GM12878 (cell line): ENCODE measurements around the gene CARF. TPM values are rescaled to one million over a fixed set of nuclear protein-coding genes. Genes with fewer than 3 reads are reported as not detected.

Source experiments
- ATAC-seq: fragments of 200-7000 bp; cut with Tn5 transposase; 3 replicates; pipeline ENCODE4 v1.9.1; 2020; ENCODE audit warnings: mild to moderate bottlenecking, moderate library complexity
- BruUV-seq: library from RNA; stranded (reverse); fragments of 400-500 nt; replicated peaks from 2 replicates; lab custom pipeline; 2021; lab: Mats Ljungman, UMichigan
- CTCF ChIA-PET: fragments of 300-600 bp; sonication (Branson Sonifier 250); formaldehyde crosslinking; extraction: SDS; loops from one replicate; lab custom pipeline; 2021; ENCODE audit warnings: inconsistent platforms; lab: Yijun Ruan, JAX
- POLR2A ChIA-PET: fragments of 350-600 bp; formaldehyde crosslinking; extraction: SDS; loops from one replicate; lab custom pipeline; 2021; ENCODE audit warnings: inconsistent platforms; lab: Charles Lee
- RAD21 ChIA-PET: fragments of 300-600 bp; sonication (Branson Sonifier 250); formaldehyde crosslinking; loops from one replicate; lab custom pipeline; 2023; ENCODE audit warnings: antibody characterized with exemption; ENCODE audit not compliant: unreplicated experiment; lab: Charles Lee
- SMC1A ChIA-PET: fragments of 300-600 bp; sonication (Branson Sonifier 250); formaldehyde crosslinking; loops from one replicate; lab custom pipeline; 2023; ENCODE audit not compliant: unreplicated experiment, uncharacterized antibody; lab: Charles Lee
- DNase-seq: peaks from one replicate; pipeline ENCODE4 v3.0.0-alpha.2; 2011; ENCODE audit warnings: low read depth, low spot score
- FAIRE-seq: peaks from 3 replicates; lab custom pipeline; 2011; peaks lifted over from hg19 to GRCh38; lab: Jason Lieb, UNC
- H2AFZ ChIP-seq: 2 replicates; pipeline ENCODE4 v1.6.0; 2011; ENCODE audit warnings: low read depth, low read length, control low read depth; ENCODE audit not compliant: control insufficient read depth
- H3K27ac ChIP-seq: 2 replicates; pipeline ENCODE4 v1.5.1; 2011; ENCODE audit warnings: control low read depth; ENCODE audit not compliant: control insufficient read depth, insufficient read depth
- H3K27me3 ChIP-seq, 2 experiments: replicated peaks in 1 of 2; 2 replicates each; pipeline versions ENCODE4 v1.6.0 to v1.6.1; 2011; ENCODE audit warnings: low read length in 1 of 2; ENCODE audit not compliant: control insufficient read depth in 2 of 2, insufficient read depth in 2 of 2
- H3K36me3 ChIP-seq, 2 experiments: 2 replicates each; pipeline ENCODE4 v1.5.1; 2011; ENCODE audit warnings: low read length in 1 of 2; ENCODE audit not compliant: control insufficient read depth in 2 of 2, insufficient read depth in 2 of 2
- H3K4me1 ChIP-seq: 2 replicates; pipeline ENCODE4 v1.6.1; 2011; ENCODE audit warnings: mild to moderate bottlenecking, low read length, moderate library complexity, mixed read lengths; ENCODE audit not compliant: control insufficient read depth, insufficient read depth
- H3K4me2 ChIP-seq: 2 replicates; pipeline ENCODE4 v1.6.0; 2011; ENCODE audit warnings: control low read depth; ENCODE audit not compliant: control insufficient read depth, insufficient read depth
- H3K4me3 ChIP-seq: fragments of 200-600 bp; sonication (generic); 2 replicates; pipeline ENCODE4 v1.5.1; 2016
- H3K79me2 ChIP-seq: 2 replicates; pipeline ENCODE4 v1.6.0; 2011; ENCODE audit warnings: low read length; ENCODE audit not compliant: control insufficient read depth, insufficient read depth
- H3K9ac ChIP-seq: 2 replicates; pipeline ENCODE4 v1.8.0; 2011; ENCODE audit warnings: low read length, control low read depth, mixed read lengths; ENCODE audit not compliant: control insufficient read depth, insufficient read depth
- H3K9me3 ChIP-seq: replicated peaks from 3 replicates; pipeline ENCODE4 v1.5.1; 2011; ENCODE audit warnings: mild to moderate bottlenecking, low read length; ENCODE audit not compliant: control insufficient read depth, insufficient read depth
- H4K20me1 ChIP-seq: 2 replicates; pipeline ENCODE4 v1.6.0; 2011; ENCODE audit not compliant: control insufficient read depth, insufficient read depth
- CHD1 ChIP-seq: IDR thresholded peaks from 2 replicates; pipeline ENCODE4 v1.6.1; 2012; ENCODE audit warnings: low read depth, low read length, improper control_type of control experiment
- E4F1 ChIP-seq: fragments of 450-650 bp; IDR thresholded peaks from 2 replicates; pipeline ENCODE4 v1.6.1; 2018; ENCODE audit warnings: borderline replicate concordance, mild to moderate bottlenecking; ENCODE audit not compliant: partially characterized antibody
- IKZF2 ChIP-seq, 2 experiments: fragments of 450-650 bp; IDR thresholded peaks; 2 replicates each; pipeline ENCODE4 v1.6.1; 2017; ENCODE audit warnings: mild to moderate bottlenecking in 2 of 2, moderate library complexity in 2 of 2
- JUND ChIP-seq: IDR thresholded peaks from 2 replicates; pipeline ENCODE4 v1.6.1; 2012; ENCODE audit warnings: low read depth, mild to moderate bottlenecking, low read length, improper control_type of control experiment, moderate library complexity
- NFYB ChIP-seq: IDR thresholded peaks from 2 replicates; pipeline ENCODE4 v1.6.1; 2011; ENCODE audit warnings: low read depth, mild to moderate bottlenecking, low read length, improper control_type of control experiment, moderate library complexity; ENCODE audit not compliant: insufficient read depth
- NR2C1 ChIP-seq: fragments of 450-650 bp; IDR thresholded peaks from 2 replicates; pipeline ENCODE4 v1.6.1; 2017; ENCODE audit warnings: antibody characterized with exemption, mild to moderate bottlenecking, moderate library complexity
- POU2F2 ChIP-seq: IDR thresholded peaks from 3 replicates; pipeline ENCODE4 v1.6.1; 2011; ENCODE audit warnings: low read depth, mild to moderate bottlenecking, low read length, borderline replicate concordance
- SMAD5 ChIP-seq: IDR thresholded peaks from 2 replicates; pipeline ENCODE4 v1.6.1; 2016; ENCODE audit warnings: antibody characterized with exemption, low read depth
- WGBS: methylation state at CpG from one replicate; pipeline ENCODE4 v1.1.6; 2016; ENCODE audit warnings: low lambda C conversion rate; ENCODE audit not compliant: insufficient replicate concordance, insufficient coverage; ENCODE audit errors: missing lambda C conversion rate; 5-methylcytosine and 5-hydroxymethylcytosine counted together
- in situ Hi-C: fragments of 300-500 bp; cut with MboI; formaldehyde crosslinking; loops from 9 replicates; pipeline ENCODE4 v1.14.3; 2018; ENCODE audit warnings: mixed read lengths
- intact Hi-C: fragments of 100-400 bp; cut with micrococcal nuclease; formaldehyde crosslinking; loops from one replicate; pipeline ENCODE4 v1.14.2; 2022; ENCODE audit not compliant: unreplicated experiment
- polyA plus RNA-seq, 11 experiments: library from polyadenylated mRNA; depleted of rRNA in 4 of 11; unstranded in 6 of 11; stranded (reverse) in 5 of 11; fragments of >200 nt; fragmentation: Nextera tagmentation in 4 of 11; fragmentation: Illumina TruSeq in 1 of 11; extraction: Ambion mirVana in 4 of 11; extraction: Trizol in 1 of 11; gene quantifications; 1 replicate in 1 of 11; 2 replicates in 10 of 11; pipeline versions ENCODE4 v1.2.1 to v1.2.3, GENCODE V29; 2011 to 2016; ENCODE audit warnings: inconsistent platforms in 2 of 11, missing spikeins in 2 of 11, low read depth in 1 of 11
- total RNA-seq, 4 experiments: library from RNA; depleted of rRNA in 3 of 4; stranded (reverse); fragments of >200 nt in 3 of 4; fragmentation: Illumina TruSeq in 1 of 4; extraction: Trizol in 1 of 4; gene quantifications; 2 replicates each; pipeline versions ENCODE4 v1.2.1 to v1.2.3, GENCODE V29; 2013 to 2021
- TF ChIP-seq, protein P1 (sequence below): IDR thresholded peaks from 2 replicates; pipeline ENCODE4 v1.6.1; 2012; ENCODE audit warnings: improper control_type of control experiment, low read depth, low read length; ENCODE audit not compliant: insufficient replicate concordance
- TF ChIP-seq, protein P2 (sequence below): fragments of 150-350 bp; IDR thresholded peaks from 2 replicates; pipeline ENCODE4 v1.6.1; 2016; ENCODE audit warnings: low read depth, low read length

The CARF gene
- total and polyA plus RNA-seq, 10 of the 15 experiments (the other 5 are each of a cell fraction or from before 2014, with no cell fraction given), result 1.8 to 11.5 (median 6.9) TPM

DNA sequence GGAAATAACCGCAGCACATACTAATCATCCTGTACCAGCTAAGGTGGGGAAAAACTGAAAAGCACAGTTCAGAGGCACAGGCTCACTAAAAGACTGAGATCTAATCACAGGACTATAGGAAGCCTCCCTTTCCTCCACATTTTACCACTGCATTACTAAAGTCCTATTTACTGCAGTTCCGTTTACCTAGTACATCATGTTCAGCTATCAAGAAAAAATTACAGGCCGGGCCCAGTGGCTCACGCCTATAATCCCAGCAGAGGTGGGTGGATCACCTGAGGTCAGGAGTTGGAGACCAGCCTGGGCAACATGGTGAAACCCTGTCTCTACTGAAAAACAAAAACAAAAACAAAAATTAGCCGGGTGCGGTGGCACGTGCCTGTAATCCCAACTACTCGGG, 91.6 kb downstream of the CARF start:
- no TSS peak for BruUV-seq
- no peak for FAIRE-seq
- ChIA-PET POLR2A (no interaction called here), SMC1A (interaction anchor here (0.9 kb wide), 1 partner anchor 14 kb away, joined by 4 read pairs; no protein-coding TSS in a partner anchor)
- intact Hi-C loops, result no loop called here
- no peak for ATAC-seq
- no peaks in the 10 kb centered on the region for H3K79me2 ChIP-seq
- TF ChIP-seq IKZF2 (IDR thresholded peaks at IDR 0.05), result no peak
- no peak for TF ChIP-seq CHD1
- TF ChIP-seq, protein P1, sequence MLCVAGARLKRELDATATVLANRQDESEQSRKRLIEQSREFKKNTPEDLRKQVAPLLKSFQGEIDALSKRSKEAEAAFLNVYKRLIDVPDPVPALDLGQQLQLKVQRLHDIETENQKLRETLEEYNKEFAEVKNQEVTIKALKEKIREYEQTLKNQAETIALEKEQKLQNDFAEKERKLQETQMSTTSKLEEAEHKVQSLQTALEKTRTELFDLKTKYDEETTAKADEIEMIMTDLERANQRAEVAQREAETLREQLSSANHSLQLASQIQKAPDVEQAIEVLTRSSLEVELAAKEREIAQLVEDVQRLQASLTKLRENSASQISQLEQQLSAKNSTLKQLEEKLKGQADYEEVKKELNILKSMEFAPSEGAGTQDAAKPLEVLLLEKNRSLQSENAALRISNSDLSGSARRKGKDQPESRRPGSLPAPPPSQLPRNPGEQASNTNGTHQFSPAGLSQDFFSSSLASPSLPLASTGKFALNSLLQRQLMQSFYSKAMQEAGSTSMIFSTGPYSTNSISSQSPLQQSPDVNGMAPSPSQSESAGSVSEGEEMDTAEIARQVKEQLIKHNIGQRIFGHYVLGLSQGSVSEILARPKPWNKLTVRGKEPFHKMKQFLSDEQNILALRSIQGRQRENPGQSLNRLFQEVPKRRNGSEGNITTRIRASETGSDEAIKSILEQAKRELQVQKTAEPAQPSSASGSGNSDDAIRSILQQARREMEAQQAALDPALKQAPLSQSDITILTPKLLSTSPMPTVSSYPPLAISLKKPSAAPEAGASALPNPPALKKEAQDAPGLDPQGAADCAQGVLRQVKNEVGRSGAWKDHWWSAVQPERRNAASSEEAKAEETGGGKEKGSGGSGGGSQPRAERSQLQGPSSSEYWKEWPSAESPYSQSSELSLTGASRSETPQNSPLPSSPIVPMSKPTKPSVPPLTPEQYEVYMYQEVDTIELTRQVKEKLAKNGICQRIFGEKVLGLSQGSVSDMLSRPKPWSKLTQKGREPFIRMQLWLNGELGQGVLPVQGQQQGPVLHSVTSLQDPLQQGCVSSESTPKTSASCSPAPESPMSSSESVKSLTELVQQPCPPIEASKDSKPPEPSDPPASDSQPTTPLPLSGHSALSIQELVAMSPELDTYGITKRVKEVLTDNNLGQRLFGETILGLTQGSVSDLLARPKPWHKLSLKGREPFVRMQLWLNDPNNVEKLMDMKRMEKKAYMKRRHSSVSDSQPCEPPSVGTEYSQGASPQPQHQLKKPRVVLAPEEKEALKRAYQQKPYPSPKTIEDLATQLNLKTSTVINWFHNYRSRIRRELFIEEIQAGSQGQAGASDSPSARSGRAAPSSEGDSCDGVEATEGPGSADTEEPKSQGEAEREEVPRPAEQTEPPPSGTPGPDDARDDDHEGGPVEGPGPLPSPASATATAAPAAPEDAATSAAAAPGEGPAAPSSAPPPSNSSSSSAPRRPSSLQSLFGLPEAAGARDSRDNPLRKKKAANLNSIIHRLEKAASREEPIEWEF, result no peak
- no peak for TF ChIP-seq E4F1
- TF ChIP-seq POU2F2, result no peak
- no peak for TF ChIP-seq NFYB
- TF ChIP-seq SMAD5, result no peak
- no peak for TF ChIP-seq JUND
- TF ChIP-seq, protein P2, sequence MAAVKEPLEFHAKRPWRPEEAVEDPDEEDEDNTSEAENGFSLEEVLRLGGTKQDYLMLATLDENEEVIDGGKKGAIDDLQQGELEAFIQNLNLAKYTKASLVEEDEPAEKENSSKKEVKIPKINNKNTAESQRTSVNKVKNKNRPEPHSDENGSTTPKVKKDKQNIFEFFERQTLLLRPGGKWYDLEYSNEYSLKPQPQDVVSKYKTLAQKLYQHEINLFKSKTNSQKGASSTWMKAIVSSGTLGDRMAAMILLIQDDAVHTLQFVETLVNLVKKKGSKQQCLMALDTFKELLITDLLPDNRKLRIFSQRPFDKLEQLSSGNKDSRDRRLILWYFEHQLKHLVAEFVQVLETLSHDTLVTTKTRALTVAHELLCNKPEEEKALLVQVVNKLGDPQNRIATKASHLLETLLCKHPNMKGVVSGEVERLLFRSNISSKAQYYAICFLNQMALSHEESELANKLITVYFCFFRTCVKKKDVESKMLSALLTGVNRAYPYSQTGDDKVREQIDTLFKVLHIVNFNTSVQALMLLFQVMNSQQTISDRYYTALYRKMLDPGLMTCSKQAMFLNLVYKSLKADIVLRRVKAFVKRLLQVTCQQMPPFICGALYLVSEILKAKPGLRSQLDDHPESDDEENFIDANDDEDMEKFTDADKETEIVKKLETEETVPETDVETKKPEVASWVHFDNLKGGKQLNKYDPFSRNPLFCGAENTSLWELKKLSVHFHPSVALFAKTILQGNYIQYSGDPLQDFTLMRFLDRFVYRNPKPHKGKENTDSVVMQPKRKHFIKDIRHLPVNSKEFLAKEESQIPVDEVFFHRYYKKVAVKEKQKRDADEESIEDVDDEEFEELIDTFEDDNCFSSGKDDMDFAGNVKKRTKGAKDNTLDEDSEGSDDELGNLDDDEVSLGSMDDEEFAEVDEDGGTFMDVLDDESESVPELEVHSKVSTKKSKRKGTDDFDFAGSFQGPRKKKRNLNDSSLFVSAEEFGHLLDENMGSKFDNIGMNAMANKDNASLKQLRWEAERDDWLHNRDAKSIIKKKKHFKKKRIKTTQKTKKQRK, result no peak
- no peak for TF ChIP-seq NR2C1
- TF ChIP-seq, all 136 proteins: peak for 0
- Histone ChIP-seq H3K9ac (no peak overlapping the region), H3K4me1 (no peaks in the 10 kb centered on the region), H4K20me1 (no peaks in the 10 kb centered on the region), H3K4me3 (no peak overlapping the region), H3K36me3 (no peaks in the 10 kb centered on the region), H3K4me2 (no peak overlapping the region), H3K27ac (no peak overlapping the region), H2AFZ (no peak overlapping the region), H3K9me3 (no peaks in the 10 kb centered on the region), H3K27me3 (no peaks in the 10 kb centered on the region)
- no peak for DNase-seq
- ChIA-PET RAD21 (no interaction called here), CTCF (interaction anchor here (0.6 to 1.2 kb wide), 2 partner anchors 169 to 1639 kb away, joined by 3 read pairs; no protein-coding TSS in a partner anchor)
- in situ Hi-C loops, result no loop called here
- 87% methylated on average over 8 of the region's 8 CpGs for WGBS
